OCI-LY3 (cell line): ENCODE measurements around the gene RAD18.

Experiments used
- H2AFZ ChIP-seq: fragments of 200-600, 300-600 bp; shearing (Covaris generic); 2 replicates; pipeline ENCODE4 v1.6.0; 2014; ENCODE audit warnings: antibody characterized with exemption, low read depth, low read length
- H3K27ac ChIP-seq: fragments of 200-600, 300-600 bp; sonication (generic); 2 replicates; pipeline ENCODE4 v1.5.1; 2014; ENCODE audit warnings: mild to moderate bottlenecking, low read length, moderate library complexity, mixed read lengths
- H3K27me3 ChIP-seq: fragments of 200-600, 300-600 bp; sonication (generic); 2 replicates; pipeline ENCODE4 v1.6.1; 2014; ENCODE audit warnings: low read depth, low read length, mixed read lengths
- H3K36me3 ChIP-seq: fragments of 200-600, 300-600 bp; sonication (generic); replicated peaks from 2 replicates; pipeline ENCODE3; 2014; ENCODE audit warnings: low read depth, low read length, mixed read lengths
- H3K4me1 ChIP-seq: fragments of 300-600, 200-600 bp; sonication (generic); 2 replicates; pipeline ENCODE4 v1.6.1; 2014; ENCODE audit warnings: low read length, mixed read lengths
- H3K4me2 ChIP-seq: fragments of 200-600, 300-600 bp; sonication (generic); 2 replicates; pipeline ENCODE4 v1.6.1; 2014; ENCODE audit warnings: low read length, mixed read lengths
- H3K4me3 ChIP-seq: fragments of 300-600, 200-600 bp; sonication (generic); 2 replicates; pipeline ENCODE4 v1.5.1; 2014; ENCODE audit warnings: antibody characterized with exemption, mild to moderate bottlenecking, low read length, moderate library complexity
- H3K79me2 ChIP-seq: fragments of 300-600, 200-600 bp; shearing (Covaris generic); 2 replicates; pipeline ENCODE4 v1.6.1; 2014; ENCODE audit warnings: mild to moderate bottlenecking, low read length, mixed read lengths
- H3K9ac ChIP-seq: fragments of 300-600, 200-600 bp; shearing (Covaris generic); 2 replicates; pipeline ENCODE4 v1.6.0; 2014; ENCODE audit warnings: mild to moderate bottlenecking, low read length, moderate library complexity
- H3K9me3 ChIP-seq: fragments of 200-600, 300-600 bp; shearing (Covaris generic); 2 replicates; pipeline ENCODE4 v1.6.1; 2014; ENCODE audit warnings: low read length, mixed read lengths; ENCODE audit not compliant: insufficient read depth
- H4K20me1 ChIP-seq: fragments of 200-600, 300-600 bp; sonication (generic); 2 replicates; pipeline ENCODE4 v1.6.1; 2016; ENCODE audit warnings: low read length, mixed read lengths; ENCODE audit not compliant: insufficient read depth
- CTCF ChIP-seq: fragments of 200-600, 300-600 bp; sonication (generic); IDR thresholded peaks from 2 replicates; pipeline ENCODE4 v1.5.1; 2014; ENCODE audit warnings: antibody characterized with exemption, low read length, low read depth
- EZH2phosphoT487 ChIP-seq: fragments of 200-600 bp; shearing (Covaris generic); IDR thresholded peaks from 2 replicates; pipeline ENCODE4 v1.6.1; 2018; ENCODE audit warnings: antibody characterized with exemption, mixed run types, low read depth

Gene RAD18

DNA sequence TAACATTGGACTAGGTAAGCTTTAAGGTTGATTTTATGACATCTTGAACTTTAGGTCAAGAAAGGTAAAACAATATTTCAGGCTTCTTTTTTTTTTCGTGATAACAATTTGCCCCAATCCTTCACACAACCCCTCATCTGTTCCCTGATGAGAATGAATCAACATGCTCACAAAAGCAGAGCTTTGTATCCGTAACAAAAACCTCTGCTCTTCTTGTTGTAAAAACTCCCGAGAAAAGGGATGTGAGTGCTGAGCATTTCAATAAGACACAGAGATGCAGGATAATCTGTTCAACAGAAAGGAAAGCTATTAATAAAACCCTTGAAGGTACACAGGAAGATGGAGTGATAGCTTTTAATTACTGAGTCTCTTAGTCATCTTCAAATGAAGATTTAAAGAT, 94.3 kb downstream of the RAD18 start:
- H2AFZ ChIP-seq, result no peak overlapping the region
- H4K20me1 ChIP-seq, result no peaks in the 10 kb centered on the region
- H3K36me3 ChIP-seq, result no peaks in the 10 kb centered on the region
- peaks cover 7% of the 10 kb centered on the region for H3K4me1 ChIP-seq
- H3K9ac ChIP-seq, result no peak overlapping the region
- no peak overlapping the region for H3K4me3 ChIP-seq
- TF ChIP-seq EZH2phosphoT487 (no peak), CTCF (no peak)
- no peaks in the 10 kb centered on the region for H3K27me3 ChIP-seq
- no peaks in the 10 kb centered on the region for H3K79me2 ChIP-seq
- no peaks in the 10 kb centered on the region for H3K9me3 ChIP-seq
- no peak overlapping the region for H3K27ac ChIP-seq
- H3K4me2 ChIP-seq, result no peak overlapping the region

- Histone ChIP-seq H3K27ac (no peak overlapping the region), H3K9ac (no peak overlapping the region), H3K4me1 (peaks cover 7% of the 10 kb centered on the region), H3K36me3 (no peaks in the 10 kb centered on the region), H3K4me2 (no peak overlapping the region), H3K9me3 (no peaks in the 10 kb centered on the region), H3K4me3 (no peak overlapping the region), H3K27me3 (no peaks in the 10 kb centered on the region), H2AFZ (no peak overlapping the region), H4K20me1 (no peaks in the 10 kb centered on the region), H3K79me2 (no peaks in the 10 kb centered on the region)
- no peak for TF ChIP-seq CTCF
- no peak for TF ChIP-seq EZH2phosphoT487
These were observed 95.6 kb downstream of the RAD18 start for GRCh38 chr3:8867646-8868045.

DNA sequence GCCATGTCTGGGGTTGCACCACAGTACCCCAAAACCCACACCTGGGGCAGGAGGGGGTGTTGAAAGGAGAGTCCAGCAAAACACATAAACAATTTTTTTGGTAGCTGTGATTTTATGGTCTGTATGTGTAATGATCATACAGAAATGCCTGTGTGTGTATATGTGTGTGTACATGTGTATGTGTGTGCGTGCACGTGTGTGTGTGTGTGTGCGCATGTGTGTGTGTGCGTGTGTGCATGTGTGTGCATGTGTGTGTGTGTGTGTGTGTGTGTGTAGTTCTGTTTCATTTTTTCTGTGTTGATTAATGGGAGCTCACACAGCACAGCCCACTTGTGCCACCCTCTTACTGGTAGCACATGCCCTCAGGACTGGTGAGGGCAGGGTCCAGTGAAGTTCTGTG, 97.6 kb downstream of the RAD18 start:
- Histone ChIP-seq H3K27me3 (no peaks in the 10 kb centered on the region), H2AFZ (no peak overlapping the region), H3K4me1 (peaks cover 7% of the 10 kb centered on the region), H3K4me2 (no peak overlapping the region), H3K9ac (no peak overlapping the region), H3K36me3 (no peaks in the 10 kb centered on the region), H3K27ac (no peak overlapping the region), H3K9me3 (no peaks in the 10 kb centered on the region), H4K20me1 (no peaks in the 10 kb centered on the region), H3K4me3 (no peak overlapping the region), H3K79me2 (no peaks in the 10 kb centered on the region)
- TF ChIP-seq CTCF (no peak), EZH2phosphoT487 (no peak)

DNA sequence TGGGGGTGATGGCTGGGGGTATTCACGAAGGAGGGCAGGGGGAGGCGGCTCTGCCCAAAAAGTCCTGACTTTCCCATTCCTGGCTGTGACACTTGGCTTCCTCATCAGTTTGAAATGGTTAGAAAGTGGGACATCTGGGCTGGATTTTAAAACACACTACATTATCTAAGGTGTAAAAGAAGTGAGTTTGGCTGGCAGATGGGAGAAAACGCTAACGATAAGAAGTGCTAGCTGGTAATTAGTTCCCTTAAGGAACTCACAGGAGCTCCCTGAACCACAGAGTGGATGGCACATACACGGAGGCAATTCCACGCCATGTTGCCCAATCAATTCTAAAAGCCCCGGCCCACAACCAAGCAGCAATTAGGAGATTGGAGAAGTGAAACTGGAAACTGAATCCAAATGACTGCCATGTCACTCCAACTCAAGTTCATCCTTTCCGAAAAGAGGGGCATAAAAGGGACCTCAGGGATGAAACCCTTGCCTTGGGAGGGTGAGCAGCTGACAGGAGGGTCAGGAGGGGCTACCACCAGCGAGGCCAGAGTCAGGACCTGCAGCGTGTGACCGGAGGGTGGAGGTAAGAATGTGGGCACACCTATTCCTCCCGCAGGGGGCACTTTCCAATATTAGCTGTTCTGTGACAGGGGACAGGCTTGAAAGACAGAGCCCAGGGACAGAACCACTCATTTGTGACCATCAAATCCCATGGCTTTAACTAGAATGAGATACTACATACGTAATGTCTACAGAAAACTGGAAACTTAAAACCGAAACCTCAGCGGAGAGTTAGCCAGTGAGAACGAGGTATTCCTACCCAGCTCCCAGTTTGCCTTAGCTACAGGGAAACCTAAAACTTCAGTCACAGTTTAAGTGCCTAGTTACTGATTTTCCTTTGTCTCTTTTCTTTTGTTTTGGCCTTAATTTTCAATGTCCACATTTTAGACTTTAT, 98.6 kb downstream of the RAD18 start:
- H3K9me3 ChIP-seq, result no peaks in the 10 kb centered on the region
- no peaks in the 10 kb centered on the region for H3K36me3 ChIP-seq
- TF ChIP-seq CTCF (no peak), EZH2phosphoT487 (no peak)
- no peak overlapping the region for H3K27ac ChIP-seq
- no peaks in the 10 kb centered on the region for H3K27me3 ChIP-seq
- no peak overlapping the region for H3K4me3 ChIP-seq
- H3K4me2 ChIP-seq, result no peak overlapping the region; the same call in 1 of the 2 replicates
- H3K4me1 ChIP-seq, result peaks cover 7% of the 10 kb centered on the region
- no peak overlapping the region for H2AFZ ChIP-seq
- H3K9ac ChIP-seq, result no peak overlapping the region
- H4K20me1 ChIP-seq, result no peaks in the 10 kb centered on the region
- no peaks in the 10 kb centered on the region for H3K79me2 ChIP-seq
